COLO668 (cell line): Measurements from ENCODE around the gene MORC3.

Source experiments
- DNase-seq: peaks from one replicate; lab custom pipeline; 2025; ENCODE audit not compliant: unreplicated experiment; lab: John Stamatoyannopoulos, UW

Gene MORC3

GRCh38 chr21:36422279-36423098 is 102.5 kb downstream of the MORC3 start:
- peak; percentile 71 for DNase-seq

- no peak for DNase-seq
These were observed 103.9 kb downstream of the MORC3 start for GRCh38 chr21:36423771-36424433.

DNA sequence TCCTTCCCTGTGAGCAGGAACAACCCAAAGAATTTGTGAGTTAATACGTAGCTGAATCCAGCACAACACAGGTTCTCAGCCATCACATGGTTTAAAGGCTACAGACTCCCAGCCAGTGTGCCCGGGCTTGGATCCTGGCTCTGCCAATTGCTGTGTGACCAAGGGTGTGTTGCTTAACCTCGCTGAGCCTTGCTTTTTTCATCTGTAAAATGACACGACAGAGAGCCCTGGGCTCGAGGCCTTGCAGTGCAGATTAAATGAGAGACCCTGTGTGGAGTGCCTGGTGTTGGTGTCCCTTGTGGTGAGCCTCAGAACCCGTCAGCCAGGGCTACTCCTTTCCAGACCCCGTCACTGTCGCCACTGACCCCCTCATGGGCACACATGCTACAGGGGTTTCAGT is 104.6 kb downstream of the MORC3 start:
- DNase-seq: no peak

DNA sequence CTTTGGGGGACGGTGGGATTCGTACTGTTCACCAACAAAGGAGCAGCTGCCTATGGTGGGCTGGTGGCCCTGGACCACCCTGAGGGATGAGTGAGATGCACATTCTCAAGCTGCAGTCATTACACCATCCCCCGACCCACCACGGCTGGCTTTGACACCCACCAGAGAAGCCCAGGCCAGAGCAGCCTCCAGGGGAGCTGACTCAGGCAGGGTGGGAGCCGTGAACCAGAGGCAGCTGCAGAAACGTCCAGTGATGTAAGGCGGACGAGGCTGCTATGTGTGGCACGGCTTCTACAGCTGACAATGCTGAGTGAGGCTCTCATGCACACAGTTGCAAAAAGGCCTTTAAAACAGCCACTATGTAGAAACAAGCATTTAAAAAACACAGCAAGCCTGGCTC is 105.3 kb downstream of the MORC3 start:
- no peak for DNase-seq
